GM18870 (cell line): ENCODE data around the gene TIAM1.
"Not testable (repeated sequence)": the region's sequence is repeated elsewhere in the genome, so short reads cannot be mapped to it uniquely, and the experiment has no call there.

Experiments used
- ATAC-seq: cut with Tn5 transposase; IDR thresholded peaks from one replicate; pipeline ENCODE4 v1.9.1; 2021; ENCODE audit warnings: moderate library complexity; ENCODE audit not compliant: unreplicated experiment

TIAM1 gene

GRCh38 chr21:31260790-31261189 lies 83.3 kb downstream of the TIAM1 start:
- ATAC-seq, result no peak

GRCh38 chr21:31258073-31258472 lies 86.0 kb downstream of the TIAM1 start:
- ATAC-seq, result no peak

- no peak for ATAC-seq
These were observed 86.8 kb downstream of the TIAM1 start for GRCh38 chr21:31257265-31257664.

GRCh38 chr21:31255896-31256295 lies 88.2 kb downstream of the TIAM1 start:
- ATAC-seq, result no peak

DNA sequence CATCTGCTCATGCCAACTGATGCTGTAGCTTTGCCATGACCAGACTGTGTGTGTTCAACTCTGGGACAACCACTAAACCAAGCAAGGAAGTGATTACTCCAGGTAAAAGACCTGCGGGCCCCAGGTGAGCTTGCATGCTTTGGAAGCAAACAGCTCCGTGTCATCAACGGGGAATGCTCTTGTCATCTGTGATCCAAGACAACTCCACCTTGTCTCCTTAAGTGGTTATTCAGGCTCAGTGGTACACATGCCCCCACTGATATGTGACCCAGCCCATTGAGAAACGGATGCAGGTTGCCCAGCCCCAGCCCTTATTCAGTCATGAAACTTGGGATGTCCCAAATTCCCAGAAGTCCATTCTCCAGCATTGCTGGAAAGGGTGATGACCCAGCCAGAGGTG lies 89.0 kb downstream of the TIAM1 start:
- ATAC-seq, result no peak

DNA sequence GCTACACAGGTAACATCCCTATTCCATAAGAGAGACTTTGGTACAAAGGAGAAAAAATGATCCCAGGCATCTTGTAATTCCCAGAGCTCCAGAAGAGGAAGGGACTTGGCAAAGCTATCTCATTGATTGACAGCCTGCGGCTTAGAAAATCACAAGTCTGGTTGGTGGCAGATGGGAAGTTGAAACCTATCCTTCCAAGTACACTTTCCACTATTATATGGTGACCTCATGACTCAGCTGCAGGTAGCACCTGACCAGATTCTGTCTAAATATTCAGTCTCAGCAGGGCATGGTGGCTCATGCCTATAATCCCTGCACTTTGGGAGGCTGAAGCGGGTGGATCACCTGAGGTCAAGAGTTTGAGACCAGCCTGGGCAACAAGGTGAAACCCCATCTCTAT lies 89.9 kb downstream of the TIAM1 start:
- ATAC-seq, result no peak

DNA sequence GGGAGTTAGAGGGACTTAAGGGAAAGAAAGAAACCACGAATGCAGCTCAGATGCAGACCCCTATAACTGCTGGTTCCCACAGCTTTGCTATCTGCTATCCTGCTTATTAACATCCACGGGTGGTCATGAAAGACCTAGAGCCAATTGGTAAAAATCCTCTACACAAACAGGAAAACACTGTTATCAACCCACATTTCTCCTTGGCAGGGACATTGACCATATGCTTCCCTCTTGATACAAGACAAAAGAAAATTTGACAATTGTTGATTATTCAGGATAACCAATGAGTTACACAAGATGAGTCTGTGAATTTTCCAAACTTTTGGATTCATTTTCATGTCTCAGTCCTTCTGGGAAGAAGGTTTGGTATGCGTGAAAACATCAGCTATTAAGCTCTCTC lies 90.4 kb downstream of the TIAM1 start:
- no peak for ATAC-seq

DNA sequence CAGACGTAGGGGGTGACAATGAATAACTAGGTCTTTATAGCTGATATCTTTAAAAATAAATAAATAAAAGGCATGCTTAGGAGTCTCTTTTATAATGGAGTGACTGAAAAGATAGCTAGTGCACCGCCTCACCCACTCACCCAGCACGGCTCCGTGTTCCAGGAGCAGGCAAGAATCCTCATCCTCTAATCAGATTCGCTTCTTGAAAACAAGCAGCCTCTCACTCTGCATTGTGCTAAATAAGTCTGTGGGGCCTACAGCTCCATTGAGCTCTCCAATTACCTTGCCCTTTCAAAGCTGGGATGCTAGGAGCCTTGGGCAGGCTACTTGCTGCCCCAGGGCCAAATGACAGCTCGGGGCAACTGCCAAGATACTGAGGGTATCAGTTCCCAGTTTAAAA lies 91.5 kb downstream of the TIAM1 start:
- no peak for ATAC-seq

- ATAC-seq, result no peak
These were observed 92.0 kb downstream of the TIAM1 start for GRCh38 chr21:31252091-31252490.

DNA sequence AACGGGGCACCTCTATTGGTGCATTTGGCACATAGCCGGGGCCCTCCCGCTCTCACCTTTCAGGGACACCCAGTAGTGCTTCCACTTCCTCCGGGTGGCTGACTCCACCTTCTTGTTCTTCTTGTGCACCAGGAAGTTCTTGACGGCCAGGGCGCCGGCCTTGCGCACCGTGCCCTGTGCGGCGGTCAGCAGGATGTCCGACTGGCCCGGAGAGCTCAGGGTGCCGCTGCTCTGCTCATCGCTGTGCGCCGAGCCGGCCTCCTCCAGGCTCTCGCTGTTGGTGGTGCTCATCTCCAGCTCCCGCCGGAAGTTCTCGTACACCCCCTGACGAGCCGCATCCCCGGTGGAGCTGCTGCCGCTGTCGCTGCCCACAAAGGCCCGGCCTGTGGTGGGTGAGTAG lies 92.4 kb downstream of the TIAM1 start:
- no peak for ATAC-seq

DNA sequence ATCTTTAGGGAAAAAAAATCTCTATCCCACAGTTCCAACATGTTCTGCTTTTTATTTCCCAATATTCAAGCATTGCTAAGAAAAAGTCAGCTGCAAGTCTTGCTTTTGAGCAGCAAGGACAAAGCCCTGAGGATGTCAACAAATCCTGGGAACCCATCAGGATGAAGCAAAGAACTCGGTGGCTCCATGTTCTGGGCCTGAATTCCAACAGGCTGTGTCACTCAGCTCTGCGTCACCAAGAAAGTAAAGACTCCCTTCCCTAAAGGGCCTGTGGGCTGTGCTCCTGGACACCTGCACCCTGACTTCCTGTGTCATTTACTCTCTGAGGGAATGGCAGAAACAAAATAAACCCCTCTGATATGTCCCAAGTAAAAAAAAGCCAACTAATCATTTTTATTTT lies 95.5 kb downstream of the TIAM1 start:
- ATAC-seq, result no peak

DNA sequence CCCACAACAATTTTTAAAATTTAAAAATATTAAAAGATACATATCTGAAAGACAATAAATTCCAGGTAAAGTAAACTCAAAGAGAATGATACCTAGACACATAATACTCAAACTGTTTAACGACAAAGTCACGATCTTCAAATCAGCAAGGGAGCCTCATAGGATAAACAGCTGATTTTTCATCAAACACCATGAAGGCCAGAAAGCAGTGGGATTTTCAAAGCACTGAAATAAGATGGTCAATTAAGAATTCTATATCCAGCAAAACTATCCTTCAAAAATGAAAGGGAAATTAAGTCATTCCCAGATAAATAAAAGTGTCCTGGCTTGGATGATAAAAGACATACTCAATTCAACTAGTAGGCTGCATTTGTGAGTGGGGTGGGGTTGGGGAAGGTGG lies 100.5 kb downstream of the TIAM1 start:
- no peak for ATAC-seq

- ATAC-seq, result no peak
These were observed 107.5 kb downstream of the TIAM1 start for GRCh38 chr21:31236528-31236927.

DNA sequence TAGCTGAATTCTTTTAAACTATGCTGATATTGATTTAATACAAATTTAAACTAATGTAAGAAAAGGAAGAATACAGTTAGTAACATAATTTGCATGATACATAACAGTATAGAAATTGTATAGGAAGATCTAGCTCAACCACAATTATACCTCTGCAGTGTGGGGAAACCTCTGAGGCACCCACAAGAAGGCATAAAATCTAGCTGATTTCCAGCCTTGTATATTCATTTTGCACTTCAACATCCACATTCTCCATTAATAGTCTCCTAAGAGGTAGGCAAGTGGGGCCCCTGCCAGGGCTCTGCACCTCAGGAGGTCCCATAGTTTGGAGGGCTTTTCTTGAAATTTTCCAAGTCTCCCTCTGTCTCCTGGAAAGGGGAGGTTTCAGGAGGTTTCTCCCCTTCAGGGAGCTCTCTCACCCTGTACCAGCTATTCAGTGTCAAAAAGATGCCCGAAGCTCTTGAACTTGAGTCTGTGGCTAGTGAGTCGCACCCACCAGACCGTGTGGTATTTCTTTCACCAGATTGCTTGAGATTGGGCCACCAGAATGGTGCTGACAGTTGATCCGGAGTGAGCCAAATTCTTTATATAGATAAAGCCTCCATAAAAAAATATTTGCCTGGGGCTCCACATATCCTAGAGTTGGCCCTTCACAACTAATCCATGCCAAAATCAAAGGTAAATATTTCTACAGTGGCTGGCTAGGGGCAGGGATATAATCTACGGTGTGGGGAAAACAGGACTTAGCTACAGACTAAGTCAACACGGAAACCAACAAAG lies 108.2 kb downstream of the TIAM1 start:
- no peak for ATAC-seq

GRCh38 chr21:31234936-31235335 lies 109.1 kb downstream of the TIAM1 start:
- no peak for ATAC-seq

DNA sequence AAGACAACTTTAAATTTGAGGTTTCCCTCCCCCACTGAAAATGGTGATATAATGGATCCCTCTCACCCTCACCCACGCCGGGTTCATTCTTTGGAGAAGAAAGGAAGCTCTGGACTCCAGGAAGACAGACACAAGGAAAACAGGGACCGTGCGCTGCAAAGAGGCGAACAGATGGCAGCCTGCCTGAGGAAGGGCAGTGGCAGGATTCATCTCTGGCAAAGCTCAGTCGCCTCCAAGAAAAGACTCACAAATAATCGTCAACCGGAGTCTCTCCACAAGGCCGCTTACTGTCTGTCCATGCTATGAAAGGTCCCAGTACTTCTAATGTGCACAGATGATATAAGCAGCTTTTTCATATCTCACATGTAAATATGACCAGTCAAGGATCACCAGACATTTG lies 110.3 kb downstream of the TIAM1 start:
- no peak for ATAC-seq

- no peak for ATAC-seq
These were observed 111.7 kb downstream of the TIAM1 start for GRCh38 chr21:31232344-31232743.

DNA sequence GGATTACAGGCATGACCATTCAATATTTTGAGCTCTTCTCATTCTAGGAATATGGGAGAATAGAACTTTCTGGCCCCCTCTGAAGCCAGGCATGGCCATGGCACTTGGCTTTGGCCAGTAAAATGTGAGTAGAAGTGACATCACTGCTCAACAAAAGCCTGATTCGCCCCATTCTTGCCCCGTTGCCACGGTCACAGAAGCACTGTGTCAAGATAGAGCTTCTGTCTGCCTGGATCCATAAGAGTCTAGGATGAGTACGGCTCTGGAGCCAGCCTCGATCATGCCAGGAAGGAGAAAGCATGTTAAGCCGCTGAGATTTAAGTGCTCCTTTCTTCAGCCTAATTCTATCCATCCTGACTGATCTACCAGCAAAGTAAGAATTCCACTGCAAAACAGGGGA lies 113.1 kb downstream of the TIAM1 start:
- ATAC-seq, result no peak

DNA sequence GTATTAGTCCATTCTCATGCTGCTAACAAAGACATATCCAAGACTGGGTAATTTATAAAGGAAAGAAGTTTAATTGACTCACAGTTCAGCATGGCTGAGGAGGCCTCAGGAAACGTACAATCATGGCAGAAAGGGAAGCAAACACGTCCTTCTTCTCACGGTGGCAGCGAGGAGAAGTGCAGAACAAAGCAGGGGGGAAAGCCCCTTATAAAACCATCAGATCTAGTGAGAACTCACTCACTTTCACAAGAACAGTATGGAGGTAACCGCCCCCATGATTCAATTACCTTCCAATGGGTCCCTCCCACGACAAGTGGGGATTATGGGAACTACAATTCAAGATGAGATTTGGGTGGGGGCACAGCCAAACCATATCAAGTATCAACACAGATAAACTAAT lies 115.3 kb downstream of the TIAM1 start:
- not testable (repeated sequence) for ATAC-seq

GRCh38 chr21:31225713-31226112 lies 118.3 kb downstream of the TIAM1 start:
- no peak for ATAC-seq

DNA sequence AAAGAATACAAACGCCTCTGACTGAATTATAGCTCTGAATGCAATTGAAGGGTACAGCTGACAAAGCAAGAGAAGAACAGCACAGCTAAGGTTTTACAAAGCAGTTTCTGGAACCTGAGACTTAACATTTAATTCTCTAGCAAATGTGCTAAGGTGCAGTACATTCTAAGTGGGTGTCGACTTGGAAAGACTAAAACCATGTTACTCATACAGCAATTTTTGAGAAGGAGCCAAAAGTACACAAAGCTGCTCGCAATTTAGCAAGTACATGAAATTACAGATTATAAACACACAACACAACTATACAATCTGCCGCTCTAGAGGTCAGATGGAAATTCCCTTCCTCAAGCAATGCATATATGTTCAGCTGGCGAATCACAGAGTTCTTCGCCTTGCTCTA lies 121.9 kb downstream of the TIAM1 start:
- ATAC-seq, result no peak

DNA sequence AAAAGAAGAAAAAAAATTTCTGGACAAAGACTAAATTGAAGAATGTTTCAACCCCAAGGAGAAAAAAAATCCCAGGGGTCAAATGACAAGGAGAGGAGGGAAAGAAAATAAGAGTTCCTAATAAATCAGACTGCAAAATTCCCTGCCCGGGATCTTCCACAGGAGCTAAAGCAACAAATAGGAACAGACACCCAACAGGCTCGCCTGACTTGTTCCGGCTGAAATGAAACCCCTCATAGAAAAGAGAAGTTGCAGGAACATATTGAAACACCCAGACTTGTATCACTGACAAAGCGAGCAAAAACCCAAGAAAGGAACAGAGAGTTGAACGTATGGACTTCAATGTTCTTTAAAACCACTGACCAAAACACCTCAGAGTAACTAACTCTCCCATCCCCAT lies 123.0 kb downstream of the TIAM1 start:
- ATAC-seq, result no peak

DNA sequence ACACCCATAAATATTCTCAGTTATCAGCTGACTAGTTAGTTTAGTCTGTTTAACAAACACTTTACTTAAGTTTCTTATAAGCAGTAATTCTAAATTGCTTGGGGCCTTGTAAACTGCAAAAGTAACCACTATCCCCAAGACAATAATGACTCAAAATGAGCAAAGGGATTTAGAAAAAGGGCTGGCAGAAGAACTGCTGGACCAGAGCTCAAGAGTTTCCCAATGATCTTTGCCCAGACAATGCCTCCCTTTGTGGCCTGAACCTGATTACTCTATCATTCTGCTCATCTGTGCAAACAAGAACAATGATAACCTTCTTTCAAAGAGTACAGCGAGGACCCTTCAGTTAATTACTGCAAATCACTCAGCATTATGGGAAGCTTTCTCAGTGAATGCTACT lies 123.5 kb downstream of the TIAM1 start:
- no peak for ATAC-seq
